SKM-1 (cell line): Measurements from ENCODE around the gene C1orf56.

Source experiments
- DNase-seq: peaks from one replicate; lab custom pipeline; 2025; ENCODE audit not compliant: unreplicated experiment; lab: John Stamatoyannopoulos, UW

Gene C1orf56

GRCh38 chr1:151047591-151047924 lies at the start of gene C1orf56:
TSS of gene C1orf56 (plus strand) at chr1:151047751. CDS start at chr1:151047848, 97 bp downstream.
- DNase-seq, result no peak

- DNase-seq, result no peak
Measured at GRCh38 chr1:150997949-150998348, 49.6 kb upstream of the C1orf56 start.

GRCh38 chr1:150999051-150999674 lies 48.4 kb upstream of the C1orf56 start:
- DNase-seq, result no peak

GRCh38 chr1:150999926-151000325 lies 47.6 kb upstream of the C1orf56 start:
- no peak for DNase-seq

GRCh38 chr1:151000408-151000807 lies 47.1 kb upstream of the C1orf56 start:
- no peak for DNase-seq

- DNase-seq, result peak; percentile 82
Measured at GRCh38 chr1:151001602-151002001, 45.9 kb upstream of the C1orf56 start.

GRCh38 chr1:151002051-151002450 lies 45.5 kb upstream of the C1orf56 start:
- peak; percentile 68 for DNase-seq

GRCh38 chr1:151002611-151003010 lies 44.9 kb upstream of the C1orf56 start:
- DNase-seq, result no peak

- peak; percentile 92 for DNase-seq
Measured at GRCh38 chr1:151003180-151003579, 44.4 kb upstream of the C1orf56 start.

GRCh38 chr1:151005729-151006319 lies 41.7 kb upstream of the C1orf56 start:
- no peak for DNase-seq

- DNase-seq, result peak; percentile 93
Measured at GRCh38 chr1:151006327-151007052, 41.1 kb upstream of the C1orf56 start, which contains the start of gene MINDY1. TSS of gene MINDY1 (minus strand) at chr1:151006902. CDS start at chr1:151002617, 4,285 bp downstream.

- no peak for DNase-seq
Measured at GRCh38 chr1:151007853-151008243, 39.7 kb upstream of the C1orf56 start.

GRCh38 chr1:151008244-151009205 lies 39.0 kb upstream of the C1orf56 start, which contains the start of gene PRUNE1:
TSS of gene PRUNE1 (plus strand) at chr1:151008449. CDS start at chr1:151008633, 184 bp downstream.
- peak; percentile 97 for DNase-seq

GRCh38 chr1:151009206-151009587 lies 38.4 kb upstream of the C1orf56 start:
- no peak for DNase-seq

- no peak for DNase-seq
Measured at GRCh38 chr1:151009674-151010345, 37.7 kb upstream of the C1orf56 start.

- no peak for DNase-seq
Measured at GRCh38 chr1:151010346-151010726, 37.2 kb upstream of the C1orf56 start.

- no peak for DNase-seq
Measured at GRCh38 chr1:151011154-151011850, 36.2 kb upstream of the C1orf56 start.

GRCh38 chr1:151012684-151013471 lies 34.7 kb upstream of the C1orf56 start:
- no peak for DNase-seq

GRCh38 chr1:151013518-151013917 lies 34.0 kb upstream of the C1orf56 start:
- no peak for DNase-seq
